Measurements from ENCODE around the gene ENOX1. TPM values are rescaled to one million over a fixed set of nuclear protein-coding genes. Genes with fewer than 3 reads are reported as not detected.

Gene ENOX1
- total RNA-seq, 1 experiment from 2014 or later, result 1.8 TPM

DNA sequence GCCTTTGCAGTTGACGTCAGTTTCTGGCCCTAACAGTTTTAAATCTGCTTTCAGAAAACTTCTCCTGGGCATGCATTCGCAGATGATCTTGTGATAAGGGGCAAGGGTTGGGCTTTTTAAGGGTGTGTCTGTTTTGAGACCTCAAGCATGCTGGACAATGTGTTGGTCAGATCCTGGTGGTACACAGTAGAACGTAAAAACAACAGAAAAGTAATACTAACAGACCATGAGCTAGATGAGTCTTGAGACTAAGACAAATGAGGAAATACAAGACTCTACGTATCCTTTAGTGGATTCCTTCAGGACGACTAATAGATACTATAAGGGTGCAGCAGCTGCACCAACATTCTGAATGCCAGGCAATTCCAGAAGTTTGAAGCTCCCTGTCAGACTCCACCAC lies 525.8 kb downstream of the ENOX1 start:
- ChIA-PET CTCF (interaction anchor here (0.5 kb wide), 1 partner anchor 176 kb away, joined by 4 read pairs; no protein-coding TSS in a partner anchor), POLR2A (no interaction called here)
- Mint-ChIP-seq H3K27ac (ENCODE audit: low read depth, unreplicated experiment) (no peak overlapping the region), H3K36me3 (ENCODE audit: insufficient read depth, unreplicated experiment) (no peaks in the 10 kb centered on the region), H3K4me1 (ENCODE audit: insufficient read depth, unreplicated experiment) (peaks cover 5% of the 10 kb centered on the region), H3K9me3 (ENCODE audit: unreplicated experiment) (no peaks in the 10 kb centered on the region), H3K4me3 (ENCODE audit: unreplicated experiment) (no peak overlapping the region), H3K27me3 (ENCODE audit: insufficient read depth, unreplicated experiment) (no peaks in the 10 kb centered on the region)
- intact Hi-C loops (cut with micrococcal nuclease), result no loop called here
- TF ChIP-seq, protein P1, sequence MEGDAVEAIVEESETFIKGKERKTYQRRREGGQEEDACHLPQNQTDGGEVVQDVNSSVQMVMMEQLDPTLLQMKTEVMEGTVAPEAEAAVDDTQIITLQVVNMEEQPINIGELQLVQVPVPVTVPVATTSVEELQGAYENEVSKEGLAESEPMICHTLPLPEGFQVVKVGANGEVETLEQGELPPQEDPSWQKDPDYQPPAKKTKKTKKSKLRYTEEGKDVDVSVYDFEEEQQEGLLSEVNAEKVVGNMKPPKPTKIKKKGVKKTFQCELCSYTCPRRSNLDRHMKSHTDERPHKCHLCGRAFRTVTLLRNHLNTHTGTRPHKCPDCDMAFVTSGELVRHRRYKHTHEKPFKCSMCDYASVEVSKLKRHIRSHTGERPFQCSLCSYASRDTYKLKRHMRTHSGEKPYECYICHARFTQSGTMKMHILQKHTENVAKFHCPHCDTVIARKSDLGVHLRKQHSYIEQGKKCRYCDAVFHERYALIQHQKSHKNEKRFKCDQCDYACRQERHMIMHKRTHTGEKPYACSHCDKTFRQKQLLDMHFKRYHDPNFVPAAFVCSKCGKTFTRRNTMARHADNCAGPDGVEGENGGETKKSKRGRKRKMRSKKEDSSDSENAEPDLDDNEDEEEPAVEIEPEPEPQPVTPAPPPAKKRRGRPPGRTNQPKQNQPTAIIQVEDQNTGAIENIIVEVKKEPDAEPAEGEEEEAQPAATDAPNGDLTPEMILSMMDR (IDR thresholded peaks at IDR 0.05; ENCODE audit: unreplicated experiment), result no peak
- BruUV-seq (replicated peaks), result no TSS peak
- DNase-seq (ENCODE audit: unreplicated experiment), result peak; percentile 26

GRCh38 chr13:43258771-43259170 lies 528.0 kb downstream of the ENOX1 start:
- H3K9me3 Mint-ChIP-seq (ENCODE audit: unreplicated experiment), result no peaks in the 10 kb centered on the region
- H3K27me3 Mint-ChIP-seq (ENCODE audit: insufficient read depth, unreplicated experiment), result no peaks in the 10 kb centered on the region
- H3K27ac Mint-ChIP-seq (ENCODE audit: low read depth, unreplicated experiment), result no peak overlapping the region
- TF ChIP-seq, protein P1 (IDR thresholded peaks at IDR 0.05; ENCODE audit: unreplicated experiment), result no peak
- peaks cover 4% of the 10 kb centered on the region for H3K4me1 Mint-ChIP-seq (ENCODE audit: insufficient read depth, unreplicated experiment)
- no TSS peak for BruUV-seq (replicated peaks)
- ChIA-PET CTCF (no interaction called here), POLR2A (no interaction called here)
- H3K36me3 Mint-ChIP-seq (ENCODE audit: insufficient read depth, unreplicated experiment), result no peaks in the 10 kb centered on the region
- no peak for DNase-seq (ENCODE audit: unreplicated experiment)
- intact Hi-C loops (cut with micrococcal nuclease), result no loop called here
- no peak overlapping the region for H3K4me3 Mint-ChIP-seq (ENCODE audit: unreplicated experiment)

DNA sequence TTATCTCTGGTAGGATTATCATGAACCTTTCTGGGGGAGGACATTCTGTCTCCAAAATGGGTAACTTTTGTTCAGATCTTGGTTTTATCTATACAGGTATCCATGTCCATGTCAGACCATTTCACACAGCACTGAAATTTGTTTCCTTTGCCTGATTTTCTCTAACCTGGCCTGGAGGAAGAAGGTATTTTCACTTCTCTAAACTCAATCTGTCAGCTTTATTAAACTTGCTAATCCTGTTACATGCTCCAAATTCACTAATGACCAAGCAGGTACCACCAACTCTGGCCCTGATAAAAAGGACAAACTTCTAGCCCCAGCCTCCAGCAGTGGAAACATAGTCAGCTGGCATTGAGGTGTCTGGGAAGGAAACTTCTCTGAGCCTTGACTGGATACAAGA lies 529.0 kb downstream of the ENOX1 start:
- BruUV-seq (replicated peaks), result no TSS peak
- no peaks in the 10 kb centered on the region for H3K36me3 Mint-ChIP-seq (ENCODE audit: insufficient read depth, unreplicated experiment)
- TF ChIP-seq, protein P1 (IDR thresholded peaks at IDR 0.05; ENCODE audit: unreplicated experiment), result no peak
- H3K27me3 Mint-ChIP-seq (ENCODE audit: insufficient read depth, unreplicated experiment), result no peaks in the 10 kb centered on the region
- no peak for DNase-seq (ENCODE audit: unreplicated experiment)
- H3K9me3 Mint-ChIP-seq (ENCODE audit: unreplicated experiment), result no peaks in the 10 kb centered on the region
- POLR2A ChIA-PET, result no interaction called here
- H3K4me3 Mint-ChIP-seq (ENCODE audit: unreplicated experiment), result no peak overlapping the region
- no peak overlapping the region for H3K27ac Mint-ChIP-seq (ENCODE audit: low read depth, unreplicated experiment)
- H3K4me1 Mint-ChIP-seq (ENCODE audit: insufficient read depth, unreplicated experiment), result no peaks in the 10 kb centered on the region
- intact Hi-C loops (cut with micrococcal nuclease), result no loop called here
- CTCF ChIA-PET, result no interaction called here

DNA sequence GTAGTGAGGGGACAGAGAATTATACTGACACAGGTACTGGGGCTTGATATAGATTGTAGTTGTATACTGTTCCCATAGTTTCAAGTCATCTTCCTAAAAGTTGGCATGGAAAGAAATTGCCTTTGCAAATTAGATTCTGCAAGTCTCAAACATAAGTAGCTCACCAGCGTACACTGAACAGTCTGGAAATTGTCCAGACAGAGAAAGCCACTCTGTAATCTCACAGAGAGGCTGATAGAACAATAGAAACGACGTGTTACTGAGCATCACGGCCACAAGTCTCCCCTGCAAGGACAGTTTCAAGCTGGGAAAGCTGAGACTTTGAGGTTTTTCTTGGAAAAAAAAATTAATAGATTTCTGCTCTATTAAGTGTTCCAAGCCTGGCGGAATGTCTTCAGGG lies 534.8 kb downstream of the ENOX1 start:
- no peak for DNase-seq (ENCODE audit: unreplicated experiment)
- TF ChIP-seq, protein P1 (IDR thresholded peaks at IDR 0.05; ENCODE audit: unreplicated experiment), result no peak
- Mint-ChIP-seq H3K36me3 (ENCODE audit: insufficient read depth, unreplicated experiment) (no peaks in the 10 kb centered on the region), H3K9me3 (ENCODE audit: unreplicated experiment) (no peaks in the 10 kb centered on the region), H3K4me3 (ENCODE audit: unreplicated experiment) (no peak overlapping the region), H3K27me3 (ENCODE audit: insufficient read depth, unreplicated experiment) (no peaks in the 10 kb centered on the region), H3K4me1 (ENCODE audit: insufficient read depth, unreplicated experiment) (no peaks in the 10 kb centered on the region), H3K27ac (ENCODE audit: low read depth, unreplicated experiment) (no peak overlapping the region)
- CTCF ChIA-PET, result no interaction called here
- intact Hi-C loops (cut with micrococcal nuclease), result no loop called here
- BruUV-seq (replicated peaks), result no TSS peak
- POLR2A ChIA-PET, result interaction anchor here (1.7 kb wide), 1 partner anchor 10 kb away, joined by 3 read pairs; no protein-coding TSS in a partner anchor

All from MCF 10A (cell line).